GM19035 (cell line): ENCODE results near the gene MKLN1.
"Not testable (repeated sequence)": the region's sequence is repeated elsewhere in the genome, so short reads cannot be mapped to it uniquely, and the experiment has no call there.

Source experiments
- ATAC-seq: cut with Tn5 transposase; IDR thresholded peaks from one replicate; pipeline ENCODE4 v1.9.1; 2021; ENCODE audit not compliant: unreplicated experiment

MKLN1 gene

GRCh38 chr7:131455546-131455945, 127.9 kb downstream of the MKLN1 start:
- ATAC-seq = no peak

- no peak for ATAC-seq
Measured at GRCh38 chr7:131456338-131456737, 128.7 kb downstream of the MKLN1 start.

GRCh38 chr7:131459256-131459655, 131.6 kb downstream of the MKLN1 start:
- ATAC-seq = no peak

GRCh38 chr7:131462059-131462458, 134.4 kb downstream of the MKLN1 start:
- no peak for ATAC-seq

GRCh38 chr7:131462715-131463114, 135.0 kb downstream of the MKLN1 start:
- not testable (repeated sequence) for ATAC-seq

GRCh38 chr7:131466735-131467365, 139.2 kb downstream of the MKLN1 start:
- no peak for ATAC-seq

- ATAC-seq = no peak
Measured at GRCh38 chr7:131467788-131468187, 140.1 kb downstream of the MKLN1 start.

- no peak for ATAC-seq
Measured at GRCh38 chr7:131471250-131472004, 143.8 kb downstream of the MKLN1 start.

GRCh38 chr7:131476740-131477139, 149.1 kb downstream of the MKLN1 start:
- ATAC-seq = no peak

GRCh38 chr7:131480384-131481315, 153.0 kb downstream of the MKLN1 start:
- ATAC-seq = no peak

- ATAC-seq = no peak
Measured at GRCh38 chr7:131482800-131483199, 155.1 kb downstream of the MKLN1 start.

- ATAC-seq = no peak
Measured at GRCh38 chr7:131483586-131483985, 155.9 kb downstream of the MKLN1 start.

GRCh38 chr7:131486346-131486745, 158.7 kb downstream of the MKLN1 start:
- no peak for ATAC-seq

GRCh38 chr7:131487217-131487616, 159.5 kb downstream of the MKLN1 start:
- ATAC-seq = no peak

- no peak for ATAC-seq
Measured at GRCh38 chr7:131488361-131488760, 160.7 kb downstream of the MKLN1 start.

- no peak for ATAC-seq
Measured at GRCh38 chr7:131489196-131489595, 161.5 kb downstream of the MKLN1 start.

- no peak for ATAC-seq
Measured at GRCh38 chr7:131489881-131490280, 162.2 kb downstream of the MKLN1 start.

- ATAC-seq = no peak
Measured at GRCh38 chr7:131493081-131493480, 165.4 kb downstream of the MKLN1 start.

GRCh38 chr7:131493581-131493980, 165.9 kb downstream of the MKLN1 start:
- no peak for ATAC-seq

- no peak for ATAC-seq
Measured at GRCh38 chr7:131494182-131494581, 166.5 kb downstream of the MKLN1 start.

- ATAC-seq = no peak
Measured at GRCh38 chr7:131495669-131496498, 168.2 kb downstream of the MKLN1 start.
